Transverse colon (tissue), 4 donors: ENCODE data around the gene PITX1. TPM values are rescaled to one million over a fixed set of nuclear protein-coding genes. Genes with fewer than 3 reads are reported as not detected.

Experiments used
- DNase-seq: peaks from one replicate; pipeline ENCODE4 v3.0.0-alpha.2; 2019
- H3K27ac ChIP-seq, 4 donors: fragments of 200-600 bp; sonication (generic); 2 replicates each; pipeline ENCODE4 v1.5.1; 2016 to 2018; ENCODE audit warnings: inconsistent platforms in 4 of 4
- H3K27me3 ChIP-seq: fragments of 200-600 bp; sonication (generic); 2 replicates; pipeline ENCODE4 v1.5.1; 2017; ENCODE audit warnings: inconsistent platforms
- H3K36me3 ChIP-seq, 4 donors: fragments of 200-600 bp; sonication (generic); 2 replicates each; pipeline ENCODE4 v1.5.1; 2017 to 2019; ENCODE audit warnings: inconsistent platforms in 4 of 4
- H3K4me1 ChIP-seq, 4 donors: fragments of 200-600 bp; sonication (generic); 2 replicates each; pipeline ENCODE4 v1.5.1; 2017 to 2020; ENCODE audit warnings: inconsistent platforms in 4 of 4
- H3K4me3 ChIP-seq, 4 donors: fragments of 200-600 bp; sonication (generic); 1 replicate in 1 of 4; 2 replicates in 3 of 4; pipeline versions ENCODE4 v1.5.1 to v1.6.1; 2017 to 2019; ENCODE audit warnings: inconsistent platforms in 4 of 4
- H3K9me3 ChIP-seq, 2 donors: fragments of 200-600 bp; sonication (generic); 2 replicates each; pipeline ENCODE4 v1.5.1; 2017 to 2019; ENCODE audit warnings: inconsistent platforms in 2 of 2
- CTCF ChIP-seq, 5 experiments: fragments of 200-600 bp in 3 of 5; fragments of 450-650 bp in 2 of 5; sonication (generic) in 3 of 5; IDR thresholded peaks; 1 replicate in 2 of 5; 2 replicates in 3 of 5; pipeline ENCODE4 v1.5.1; 2016 to 2017; ENCODE audit warnings: antibody characterized with exemption in 5 of 5, inconsistent platforms in 3 of 5, mild to moderate bottlenecking in 2 of 5, moderate library complexity in 1 of 5
- EP300 ChIP-seq: sonication (generic); formaldehyde crosslinking; IDR thresholded peaks from one replicate; pipeline ENCODE4 v1.6.1; 2017; ENCODE audit warnings: antibody characterized with exemption, low read depth
- POLR2A ChIP-seq: fragments of 450-650 bp; IDR thresholded peaks from one replicate; pipeline ENCODE4 v1.6.1; 2016; ENCODE audit warnings: antibody characterized with exemption, mild to moderate bottlenecking, moderate library complexity
- POLR2AphosphoS5 ChIP-seq, 3 donors: sonication (generic); formaldehyde crosslinking; IDR thresholded peaks; one replicate each; pipeline ENCODE4 v1.6.1; 2016; ENCODE audit warnings: antibody characterized with exemption in 3 of 3
- WGBS, 2 donors: methylation state at CpG; one replicate each; pipeline ENCODE4 v1.1.5; 2018; ENCODE audit warnings: low coverage in 1 of 2; 5-methylcytosine and 5-hydroxymethylcytosine counted together
- in situ Hi-C, 4 donors: fragments of 200-750 bp; cut with MboI; loops; one replicate each; pipeline versions ENCODE4 v1.15.0 to v1.15.1; 2017; ENCODE audit warnings: low sequenced_read_pairs in 3 of 4, low pct_ligation_motif_present in 1 of 4, low pct_unique_long_range_greater_than_20kb in 1 of 4
- intact Hi-C: fragments of 100-400 bp; cut with DNase I; formaldehyde crosslinking; loops from one replicate; pipeline ENCODE4 v1.15.1; 2023; ENCODE audit warnings: low total_unique reads
- total RNA-seq, 4 donors: library from RNA; depleted of rRNA; stranded (reverse); fragments of >200 nt; gene quantifications; one replicate each; pipeline ENCODE4 v1.1.0, GENCODE V29; 2016

Gene PITX1
- total RNA-seq, 4 donors from 2014 or later, result 3.7 to 13.9 (median 8.4) TPM

GRCh38 chr5:135020111-135020895 lies 13.7 kb downstream of the PITX1 start:
- H3K4me3 ChIP-seq, result no peak overlapping the region
- H3K27ac ChIP-seq, result no peak overlapping the region
- in situ Hi-C loops, result no loop called here
- intact Hi-C loops, result no loop called here
- no peaks in the 10 kb centered on the region for H3K9me3 ChIP-seq
- WGBS, 2 donors, result 84 to 85% methylated on average over 8 to 16 of the region's 16 CpGs
- no peaks in the 10 kb centered on the region for H3K36me3 ChIP-seq
- no peaks in the 10 kb centered on the region for H3K4me1 ChIP-seq
- no peak for TF ChIP-seq CTCF (IDR thresholded peaks at IDR 0.05)
- TF ChIP-seq POLR2AphosphoS5 (IDR thresholded peaks at IDR 0.05), result no peak
- no peak for TF ChIP-seq POLR2A
- TF ChIP-seq EP300, result no peak
- DNase-seq, result no peak
- H3K27me3 ChIP-seq, result no peaks in the 10 kb centered on the region

GRCh38 chr5:135019314-135019713 lies 14.7 kb downstream of the PITX1 start:
- DNase-seq, result no peak
- H3K4me3 ChIP-seq, result no peak overlapping the region
- intact Hi-C loops, result no loop called here

GRCh38 chr5:135018457-135018856 lies 15.6 kb downstream of the PITX1 start:
- 78 to 100% methylated on average over 1 to 4 of the region's 4 CpGs for WGBS, 2 donors
- in situ Hi-C loops, result no loop called here

More at GRCh38 chr5:135019314-135019713, 14.7 kb downstream of the PITX1 start:
- no peaks in the 10 kb centered on the region for H3K9me3 ChIP-seq
- peaks cover 0 to 5% (median 0%) of the 10 kb centered on the region in 4 donors for H3K4me1 ChIP-seq
- no peak for TF ChIP-seq EP300
- TF ChIP-seq POLR2A, result no peak
- no peak for TF ChIP-seq POLR2AphosphoS5 (IDR thresholded peaks at IDR 0.05)
- no peak for TF ChIP-seq CTCF (IDR thresholded peaks at IDR 0.05)
- WGBS, 2 donors, result 87 to 93% methylated on average over 2 to 5 of the region's 5 CpGs
- no peaks in the 10 kb centered on the region for H3K36me3 ChIP-seq
- no peaks in the 10 kb centered on the region for H3K27me3 ChIP-seq
- no peak overlapping the region for H3K27ac ChIP-seq
- in situ Hi-C loops, result no loop called here

GRCh38 chr5:135016861-135017290 lies 17.2 kb downstream of the PITX1 start:
- Histone ChIP-seq H3K27ac (no peak overlapping the region), H3K9me3 (no peaks in the 10 kb centered on the region), H3K4me3 (no peak overlapping the region), H3K4me1 (peaks cover 0 to 7% (median 3%) of the 10 kb centered on the region in 4 donors), H3K36me3 (no peaks in the 10 kb centered on the region), H3K27me3 (no peaks in the 10 kb centered on the region)
- TF ChIP-seq POLR2A, result no peak
- no peak for TF ChIP-seq EP300
- no peak for TF ChIP-seq POLR2AphosphoS5 (IDR thresholded peaks at IDR 0.05)
- no peak for TF ChIP-seq CTCF (IDR thresholded peaks at IDR 0.05)
- no peak for DNase-seq
- intact Hi-C loops, result no loop called here
- WGBS, 2 donors, result 43 to 81% methylated on average over 1 to 11 of the region's 11 CpGs
- in situ Hi-C loops, result no loop called here

More at GRCh38 chr5:135018457-135018856, 15.6 kb downstream of the PITX1 start:
- DNase-seq, result no peak
- Histone ChIP-seq H3K27ac (no peak overlapping the region), H3K4me3 (no peak overlapping the region), H3K36me3 (no peaks in the 10 kb centered on the region), H3K4me1 (peaks cover 0 to 7% (median under 1%) of the 10 kb centered on the region in 4 donors), H3K27me3 (no peaks in the 10 kb centered on the region), H3K9me3 (no peaks in the 10 kb centered on the region)
- intact Hi-C loops, result no loop called here
- TF ChIP-seq POLR2AphosphoS5 (IDR thresholded peaks at IDR 0.05) (no peak), CTCF (IDR thresholded peaks at IDR 0.05) (no peak), EP300 (no peak), POLR2A (no peak)
